GM21423 (cell line): Measurements from ENCODE around the gene SPDYE16.
"Not testable (repeated sequence)": the region's sequence is repeated elsewhere in the genome, so short reads cannot be mapped to it uniquely, and the experiment has no call there.

Experiments
- ATAC-seq: cut with Tn5 transposase; IDR thresholded peaks from one replicate; pipeline ENCODE4 v1.9.1; 2021; ENCODE audit warnings: mild to moderate bottlenecking, moderate library complexity; ENCODE audit not compliant: unreplicated experiment

Gene SPDYE16, protein sequence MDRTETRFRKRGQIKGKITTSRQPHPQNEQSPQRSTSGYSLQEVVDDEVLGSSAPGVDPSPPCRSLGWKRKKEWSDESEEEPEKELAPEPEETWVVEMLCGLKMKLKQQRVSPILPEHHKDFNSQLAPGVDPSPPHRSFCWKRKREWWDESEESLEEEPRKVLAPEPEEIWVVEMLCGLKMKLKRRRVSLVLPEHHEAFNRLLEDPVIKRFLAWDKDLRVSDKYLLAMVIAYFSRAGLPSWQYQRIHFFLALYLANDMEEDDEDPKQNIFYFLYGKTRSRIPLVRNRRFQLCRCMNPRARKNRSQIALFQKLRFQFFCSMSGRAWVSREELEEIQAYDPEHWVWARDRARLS

DNA sequence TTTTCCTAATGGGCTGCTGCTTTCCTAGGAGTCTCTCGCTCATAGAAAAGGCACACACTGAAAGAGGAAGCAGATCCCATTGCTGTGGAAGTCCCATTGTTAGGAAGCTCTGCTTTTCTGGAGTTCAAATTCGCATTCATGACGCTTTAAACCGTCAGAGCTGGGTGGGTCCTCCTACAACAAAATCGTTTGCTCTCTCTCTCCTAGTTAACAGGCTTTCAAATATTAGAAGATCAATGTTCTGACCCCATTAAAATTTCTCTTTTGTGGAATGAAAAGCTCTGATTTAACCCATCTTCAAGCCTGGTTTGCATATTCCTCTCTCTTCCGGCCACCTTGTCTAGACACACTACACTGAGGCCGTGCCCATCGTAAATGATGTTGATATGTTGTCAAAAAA is at the start of gene SPDYE16:
SPDYE16 (minus strand) TSS at position 101 of the 400 bp plus-strand sequence. CDS start 1,838 bp downstream, outside the sequence.
- ATAC-seq: not testable (repeated sequence)

DNA sequence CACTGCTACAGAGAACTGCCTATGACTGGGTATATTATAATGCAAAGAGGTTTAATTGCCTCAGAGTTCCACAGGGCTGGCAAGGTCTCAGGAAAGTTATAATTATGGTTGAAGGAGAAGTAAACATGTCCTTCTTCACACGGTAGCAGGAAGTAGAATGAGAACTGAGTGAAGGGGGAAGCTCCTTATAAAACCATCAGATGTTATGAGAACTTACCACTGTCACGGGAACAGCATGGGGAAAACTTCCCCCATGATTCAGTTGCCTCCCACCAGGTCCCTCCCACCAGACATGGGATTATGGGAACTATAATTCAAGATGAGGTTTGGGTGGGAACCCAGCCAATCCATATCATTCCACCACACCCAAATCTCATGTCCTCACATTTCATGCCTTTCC is 49.6 kb upstream of the SPDYE16 start:
- not testable (repeated sequence) for ATAC-seq

DNA sequence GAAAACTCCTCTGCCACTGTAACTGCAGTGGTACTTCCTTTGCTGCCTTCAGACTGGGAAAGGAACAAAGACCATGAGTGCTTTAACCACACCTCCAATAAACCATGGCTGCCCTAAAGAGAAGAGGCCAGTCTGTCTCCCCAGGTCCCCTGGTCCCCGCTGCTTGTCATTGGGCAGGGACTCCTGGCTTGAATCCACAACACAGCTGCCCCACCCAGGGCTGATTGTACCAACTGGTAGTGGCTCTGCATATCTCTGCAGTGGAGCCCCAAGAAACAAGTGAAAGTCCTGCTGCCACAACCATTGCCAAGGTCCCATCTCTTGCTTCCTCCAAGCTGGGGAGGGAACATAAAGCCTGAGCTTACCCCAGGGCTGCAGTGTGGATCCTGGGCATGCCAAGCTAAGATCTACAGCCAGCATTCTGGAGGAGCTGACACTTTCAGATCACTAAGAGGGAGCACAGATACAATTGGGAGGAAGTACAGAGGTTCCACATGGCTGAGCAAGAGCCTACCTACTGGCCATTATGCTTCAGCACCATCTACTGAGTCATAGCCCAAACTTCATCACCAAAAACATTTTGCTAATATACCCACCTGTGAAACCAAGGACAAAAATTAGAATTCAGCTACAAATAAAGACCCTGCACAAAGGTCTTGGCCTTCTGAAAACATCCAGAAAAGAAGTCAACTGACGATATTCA is 48.7 kb upstream of the SPDYE16 start:
- ATAC-seq: peak; percentile 65

DNA sequence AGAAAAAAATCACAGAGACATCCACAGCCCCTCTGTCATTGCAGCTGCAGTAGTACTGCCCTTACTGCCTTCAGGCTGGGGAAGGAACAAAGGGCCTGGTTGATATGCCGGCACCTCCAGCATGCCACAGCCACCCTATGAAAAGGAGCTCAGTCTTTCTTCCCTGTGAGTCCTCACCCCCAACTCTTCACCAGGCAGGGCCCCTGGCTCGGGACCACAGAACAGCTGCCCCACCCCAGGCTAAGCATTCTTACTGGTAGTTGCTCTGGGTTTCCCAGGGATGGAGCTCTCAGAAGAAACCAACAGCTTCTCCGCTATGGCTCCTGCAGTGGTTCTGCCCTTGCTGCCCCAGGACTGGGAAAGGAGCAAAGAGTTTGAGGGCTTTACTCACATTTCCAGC is 47.9 kb upstream of the SPDYE16 start:
- not testable (repeated sequence) for ATAC-seq

DNA sequence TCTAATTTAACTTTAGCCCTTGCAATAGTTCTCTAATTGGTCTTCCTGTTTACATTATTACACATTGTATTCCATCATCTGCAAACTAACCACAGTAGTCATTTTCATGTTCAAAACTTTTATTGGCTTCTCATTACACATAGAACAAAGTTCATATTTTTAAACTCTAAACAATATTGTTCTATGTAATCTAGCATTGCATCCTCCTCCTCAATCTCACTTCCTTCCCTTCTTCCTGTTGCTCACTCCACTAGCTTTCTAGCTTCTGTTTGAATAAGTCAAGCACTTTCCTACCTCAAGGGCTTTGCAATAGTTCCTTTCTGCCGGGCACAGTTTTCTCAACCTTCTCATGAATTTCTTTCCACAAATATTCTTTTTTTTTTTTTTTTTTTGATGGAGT is 45.5 kb upstream of the SPDYE16 start:
- not testable (repeated sequence) for ATAC-seq

DNA sequence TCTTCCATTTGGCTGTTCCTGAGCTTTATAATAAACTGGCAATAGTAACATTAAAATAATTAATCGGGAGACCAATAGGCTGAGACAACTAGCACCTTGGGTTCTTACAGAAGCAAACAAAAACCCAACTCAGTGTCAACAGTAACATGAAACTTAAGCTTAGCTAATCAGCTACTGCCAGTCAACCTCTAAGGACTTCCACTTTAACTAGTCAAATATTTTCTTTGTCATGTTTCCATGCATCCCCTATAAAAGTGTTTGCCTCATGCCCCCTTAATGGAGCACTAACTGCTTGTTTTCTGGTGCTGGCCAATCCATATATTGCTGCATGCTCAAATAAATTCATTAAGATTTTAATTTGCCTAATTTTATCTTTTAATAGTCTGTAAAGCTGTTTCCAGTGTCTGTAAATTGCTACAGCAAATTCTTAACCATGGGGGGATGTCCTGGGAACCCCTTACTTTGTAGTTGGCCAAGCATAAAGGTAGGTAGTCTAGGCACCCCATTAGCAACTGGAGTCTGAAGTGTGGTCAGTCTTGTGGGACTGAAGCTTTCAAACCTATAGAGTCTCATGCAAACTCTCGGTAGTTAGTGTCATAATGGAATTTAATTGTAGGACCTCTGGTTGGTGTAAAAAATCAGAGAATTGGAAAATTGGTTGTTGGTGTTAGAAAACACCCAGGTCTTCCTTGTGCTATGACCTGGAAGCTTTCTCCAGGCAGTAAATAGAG is 43.7 kb upstream of the SPDYE16 start:
- not testable (repeated sequence) for ATAC-seq

DNA sequence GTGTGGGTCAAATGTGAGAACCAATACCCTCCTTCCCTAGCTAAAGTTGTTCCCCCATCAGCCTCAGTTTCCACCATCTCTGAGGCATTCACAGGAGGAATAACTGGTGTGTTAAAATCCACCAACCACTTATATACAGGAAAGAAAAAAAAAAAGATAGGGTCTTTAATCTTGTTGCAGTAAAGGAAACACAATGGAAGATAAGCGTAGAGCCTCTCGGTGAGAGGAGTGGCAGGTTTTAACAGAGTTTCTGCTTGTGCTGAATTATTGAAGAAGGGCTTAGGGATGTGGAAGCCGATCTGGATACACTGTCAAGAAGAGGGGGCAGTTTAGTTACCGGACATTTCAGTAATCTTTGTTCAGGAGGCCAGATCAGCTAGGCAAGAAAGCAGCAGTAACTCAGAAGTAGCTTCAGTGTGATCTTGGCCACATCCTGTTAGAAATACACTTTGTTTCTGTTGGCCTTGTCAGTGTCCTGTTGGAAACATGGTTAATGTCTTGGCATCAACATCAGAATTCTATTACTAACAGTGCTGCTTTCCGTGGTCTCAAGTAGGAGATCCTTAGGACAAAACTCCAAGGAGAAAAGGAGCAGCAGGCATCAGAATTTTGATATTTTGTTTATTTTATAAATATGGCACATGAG is 40.7 kb upstream of the SPDYE16 start:
- not testable (repeated sequence) for ATAC-seq

DNA sequence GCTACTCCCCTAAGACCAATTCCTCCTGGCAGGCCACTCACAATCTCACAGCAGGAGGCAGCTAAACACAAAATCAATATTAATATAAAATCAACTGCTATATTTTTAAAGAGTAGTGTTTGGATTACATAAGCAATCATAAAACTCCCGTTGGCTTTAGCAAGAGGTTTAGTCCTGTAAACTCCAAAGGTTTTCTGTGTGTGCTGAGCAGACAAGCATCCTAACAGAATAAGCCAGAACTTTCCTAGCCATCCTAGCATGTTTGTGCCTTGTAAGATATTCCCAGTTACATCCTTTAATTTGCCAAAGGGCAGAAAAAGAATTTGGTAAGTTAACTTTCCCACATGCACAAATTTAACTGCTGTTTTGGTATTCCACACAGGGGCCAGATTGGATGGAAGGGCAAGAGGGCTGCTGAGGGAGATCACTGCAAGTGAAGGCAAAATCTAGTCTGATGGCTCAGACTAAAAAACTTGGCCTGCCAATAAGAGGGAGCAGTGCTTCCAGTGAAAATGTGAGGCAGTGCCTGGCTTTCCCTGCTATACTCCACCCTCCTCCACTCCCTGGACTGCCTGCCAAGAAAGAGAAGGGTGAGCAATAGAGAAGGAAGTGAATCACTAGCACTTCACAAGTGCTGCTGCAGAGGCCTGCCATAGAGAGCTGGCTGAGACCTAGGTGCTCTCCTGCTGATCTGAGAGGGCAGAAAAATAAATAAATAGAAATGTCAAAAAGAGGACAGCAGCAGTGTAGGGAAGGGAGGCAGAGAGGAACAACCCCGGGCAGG is 39.9 kb upstream of the SPDYE16 start:
- not testable (repeated sequence) for ATAC-seq

DNA sequence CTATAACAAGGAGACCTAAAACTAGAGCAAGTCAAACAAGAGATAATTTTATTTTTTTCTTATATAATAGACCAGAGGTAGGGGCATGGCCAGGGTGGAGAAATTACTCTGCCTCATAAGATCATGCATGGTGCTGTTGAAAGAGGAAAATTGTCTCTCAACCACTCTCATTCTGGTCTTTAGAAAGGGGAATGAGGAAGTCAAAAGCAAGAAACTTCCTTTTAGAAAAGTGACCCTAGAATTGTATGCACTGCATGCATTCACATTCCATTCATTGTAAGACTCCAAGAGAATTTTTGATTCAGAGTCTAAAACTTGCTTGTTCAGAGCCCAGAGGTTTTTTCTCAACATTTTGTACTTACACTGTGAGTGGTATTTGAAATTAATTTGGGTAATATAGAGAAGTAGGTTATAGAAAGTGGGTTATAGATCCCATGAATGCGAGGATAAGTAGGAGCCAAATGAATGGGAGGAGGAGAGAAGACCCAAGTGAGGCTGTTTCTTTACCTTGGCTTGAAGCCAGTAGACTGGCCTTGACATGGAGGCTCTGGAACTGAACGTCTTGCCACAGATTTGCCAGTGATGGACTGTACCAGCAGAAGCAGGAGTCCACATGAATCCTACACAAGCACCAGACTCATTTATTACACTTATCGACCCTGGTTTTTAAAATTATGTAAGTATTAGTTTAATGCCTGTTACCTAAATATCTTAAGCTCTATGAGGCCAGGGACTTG is 33.0 kb upstream of the SPDYE16 start:
- ATAC-seq: not testable (repeated sequence)

DNA sequence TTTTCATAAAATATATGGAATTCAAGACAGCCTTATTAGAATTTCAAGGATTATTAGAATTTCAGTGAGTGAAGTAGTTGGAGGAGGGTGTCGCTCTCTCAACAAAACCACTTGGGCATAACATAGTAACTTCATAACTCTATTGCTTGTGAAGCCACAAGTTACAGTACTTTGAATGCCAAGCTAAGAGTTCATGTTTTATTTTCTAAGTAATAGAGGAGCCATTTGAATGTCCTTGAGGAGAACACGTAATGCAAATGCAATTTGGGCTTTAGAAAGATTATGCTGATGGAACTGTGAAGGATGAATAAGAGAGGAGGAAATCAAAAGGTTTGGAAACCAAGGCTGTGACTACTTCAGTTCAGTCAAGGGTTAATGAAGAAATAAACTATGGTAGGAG is 32.3 kb upstream of the SPDYE16 start:
- ATAC-seq: not testable (repeated sequence)

DNA sequence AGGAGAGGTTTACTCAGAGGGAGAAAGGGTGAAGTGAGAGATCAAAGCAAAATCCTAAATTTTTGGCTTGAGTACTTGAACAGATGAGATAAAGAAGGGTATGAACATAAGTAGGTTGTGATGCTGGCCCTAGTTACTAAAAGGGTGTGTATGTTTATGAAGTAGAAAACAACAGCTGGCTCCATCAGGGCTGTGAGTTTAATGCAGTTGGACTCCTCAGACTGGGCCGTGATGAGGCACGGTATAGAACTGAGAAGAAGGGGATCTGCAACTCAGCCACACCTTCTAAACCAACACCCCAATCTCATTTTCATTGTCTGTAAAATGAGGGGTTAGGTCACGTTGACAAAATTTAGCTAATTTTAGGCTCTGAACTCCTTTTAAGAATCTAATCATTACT is 29.2 kb upstream of the SPDYE16 start:
- ATAC-seq: not testable (repeated sequence)

DNA sequence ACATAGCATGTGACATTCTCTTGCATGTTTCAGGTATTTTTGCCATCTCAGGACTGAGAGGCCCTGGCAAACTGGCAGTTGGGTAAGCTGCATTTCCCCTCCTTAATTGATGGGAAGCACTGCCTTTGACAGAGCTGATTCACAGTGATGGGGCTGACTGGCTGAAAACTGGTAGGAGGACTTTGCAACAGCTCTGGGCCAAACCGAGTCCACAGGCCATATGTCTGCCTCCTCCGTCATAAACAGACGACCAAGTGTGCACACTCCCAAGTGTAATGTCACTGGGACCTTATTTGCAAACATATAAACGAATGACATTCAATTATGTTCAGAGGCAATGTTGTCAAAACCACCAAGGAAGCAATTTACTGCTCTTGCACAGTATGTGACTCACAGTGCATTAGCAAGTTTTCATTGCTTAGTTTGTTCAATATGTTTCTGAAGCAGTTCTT is 27.3 kb upstream of the SPDYE16 start:
- not testable (repeated sequence) for ATAC-seq

DNA sequence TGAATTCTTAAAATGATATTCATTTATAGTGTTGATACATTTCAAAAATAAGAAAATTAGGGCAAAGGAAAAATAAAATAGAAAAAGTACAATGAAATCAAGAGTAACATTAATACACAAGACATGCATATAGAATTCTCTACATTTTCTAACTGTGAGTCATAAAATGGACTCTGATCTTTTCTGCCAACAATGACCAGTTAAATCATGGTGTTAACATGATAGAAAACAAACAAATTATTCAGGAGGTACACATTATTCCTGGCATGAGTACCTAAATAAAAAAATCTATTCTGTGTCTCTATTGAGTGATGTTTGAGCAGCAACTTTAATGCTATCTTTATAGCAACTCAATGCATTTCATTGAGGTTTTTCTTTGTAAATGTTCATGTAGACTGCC is 25.6 kb upstream of the SPDYE16 start:
- not testable (repeated sequence) for ATAC-seq

DNA sequence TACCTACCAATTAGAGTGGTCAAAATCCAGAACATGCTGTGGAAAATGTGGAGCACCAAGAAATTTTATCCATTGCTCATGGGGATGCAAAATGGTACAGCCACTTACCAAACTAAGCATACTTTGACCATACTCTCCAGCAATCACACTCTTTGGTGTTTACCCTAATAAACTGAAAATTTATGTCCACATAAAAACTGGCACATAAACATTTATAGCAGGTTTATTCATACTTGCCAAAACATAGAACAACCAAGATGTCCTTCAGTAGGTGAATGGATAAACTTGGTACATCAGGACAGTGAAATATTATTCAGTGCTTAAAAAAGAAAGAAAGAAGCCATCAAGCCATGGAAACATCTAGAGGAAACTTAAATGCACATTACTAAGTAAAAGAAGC is 24.7 kb upstream of the SPDYE16 start:
- not testable (repeated sequence) for ATAC-seq

DNA sequence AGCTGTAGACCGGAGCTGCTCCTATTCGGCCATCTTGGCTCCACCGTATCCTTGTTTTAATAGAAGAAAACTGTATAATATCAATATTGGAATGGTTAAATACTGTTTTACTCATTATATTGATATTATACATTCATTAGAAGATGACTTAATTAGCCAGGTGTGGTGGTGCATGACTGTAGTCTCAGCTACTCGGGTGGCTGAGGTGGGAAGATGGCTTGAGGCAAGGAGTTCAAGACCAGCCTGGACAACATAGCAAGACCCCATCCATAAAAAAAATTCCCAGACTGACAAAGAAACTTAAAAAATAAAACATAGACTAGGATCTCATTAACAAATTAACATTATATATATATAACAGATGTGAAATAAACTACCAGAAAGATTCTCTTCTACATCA is 24.2 kb upstream of the SPDYE16 start:
- ATAC-seq: not testable (repeated sequence)

DNA sequence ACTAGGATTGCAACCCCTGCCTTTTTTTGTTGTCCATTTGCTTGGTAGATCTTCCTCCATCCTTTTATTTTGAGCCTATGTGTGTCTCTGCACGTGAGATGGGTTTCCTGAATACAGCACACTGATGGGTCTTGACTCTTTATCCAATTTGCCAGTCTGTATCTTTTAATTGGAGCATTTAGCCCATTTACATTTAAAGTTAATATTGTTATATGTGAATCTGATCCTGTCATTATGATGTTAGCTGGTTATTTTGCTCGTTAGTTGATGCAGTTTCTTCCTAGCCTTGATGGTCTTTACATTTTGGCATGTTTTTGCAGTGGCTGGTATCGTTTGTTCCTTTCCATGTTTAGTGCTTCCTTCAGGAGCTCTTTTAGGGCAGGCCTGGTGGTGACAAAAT is 21.9 kb upstream of the SPDYE16 start:
- ATAC-seq: not testable (repeated sequence)

DNA sequence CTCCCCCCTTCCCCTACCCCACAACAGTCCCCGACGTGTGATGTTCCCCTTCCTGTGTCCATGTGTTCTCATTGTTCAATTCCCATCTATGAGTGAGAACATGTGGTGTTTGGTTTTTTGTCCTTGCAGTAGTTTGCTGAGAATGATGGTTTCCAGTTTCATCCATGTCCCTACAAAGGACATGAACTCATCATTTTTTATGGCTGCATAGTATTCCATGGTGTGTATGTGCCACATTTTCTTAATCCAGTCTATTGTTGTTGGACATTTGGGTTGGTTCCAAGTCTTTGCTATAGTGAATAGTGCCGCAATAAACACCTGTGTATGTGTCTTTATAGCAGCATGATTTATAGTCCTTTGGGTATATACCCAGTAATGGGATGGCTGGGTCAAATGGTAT is 18.2 kb upstream of the SPDYE16 start:
- not testable (repeated sequence) for ATAC-seq

DNA sequence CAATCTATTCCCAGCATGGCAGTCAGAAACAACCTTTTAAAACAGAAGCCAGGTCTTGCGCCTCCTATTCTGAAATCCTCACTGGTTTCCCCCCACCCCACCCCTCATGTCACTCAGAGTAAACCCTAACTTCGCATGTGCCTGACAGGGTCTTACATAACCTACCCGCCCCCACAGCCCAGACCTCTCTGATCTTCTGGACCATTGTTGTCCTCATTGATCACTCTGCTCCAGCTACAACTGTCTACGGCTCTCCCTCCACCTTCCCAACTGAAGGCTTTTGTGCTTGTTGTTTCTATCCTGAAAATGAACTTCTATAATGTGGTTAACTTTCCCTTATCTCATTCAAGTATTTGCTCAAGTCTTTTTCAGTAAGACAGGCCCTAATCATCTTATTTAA is 17.1 kb upstream of the SPDYE16 start:
- ATAC-seq: not testable (repeated sequence)

DNA sequence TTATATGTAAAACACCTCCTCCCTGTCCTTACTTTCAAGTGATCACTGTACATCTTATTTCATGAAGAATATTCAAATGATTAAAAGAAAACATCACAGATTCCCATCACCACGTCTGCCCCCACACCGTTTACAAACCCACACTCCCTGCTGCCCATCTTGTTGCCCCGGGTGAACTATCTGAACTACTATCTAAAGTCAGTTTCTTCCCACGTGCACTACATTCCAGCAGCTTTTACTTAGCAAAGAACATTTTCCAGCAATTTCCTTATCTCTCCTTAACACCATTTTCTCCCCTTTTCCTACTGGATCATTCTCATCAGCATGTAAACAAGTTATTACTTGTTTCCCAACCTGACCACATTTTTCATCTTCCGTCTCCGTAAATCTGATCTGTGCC is 16.6 kb upstream of the SPDYE16 start:
- ATAC-seq: not testable (repeated sequence)
